Measurements from ENCODE around the gene YRDC.
"Not testable (repeated sequence)": the region's sequence is repeated elsewhere in the genome, so short reads cannot be mapped to it uniquely, and the experiment has no call there.

YRDC gene

DNA sequence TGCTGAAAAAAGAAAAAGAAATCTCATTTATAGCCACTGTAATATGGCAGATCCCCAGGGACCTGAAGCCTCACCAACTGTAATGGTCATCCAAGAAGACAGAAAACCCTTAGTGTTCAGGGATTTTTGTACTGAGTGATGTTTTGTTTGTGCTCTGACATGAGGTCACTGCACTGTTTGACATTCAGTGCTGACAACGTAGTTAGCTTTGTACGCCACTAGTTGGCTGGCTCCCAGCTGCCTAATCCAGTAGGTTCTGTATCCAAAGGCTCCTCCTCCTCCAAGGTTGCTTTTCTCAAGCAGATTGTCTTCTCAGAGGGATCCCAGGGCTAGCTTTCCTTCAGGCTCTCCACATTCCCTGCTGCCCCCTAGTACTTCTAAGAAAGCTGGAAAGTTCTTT is 9.5 kb upstream of the YRDC start:
- DNase-seq: no peak

GRCh38 chr1:37814252-37814651 is 6.2 kb upstream of the YRDC start:
- DNase-seq: no peak

GRCh38 chr1:37813529-37814145 is 5.6 kb upstream of the YRDC start:
- DNase-seq: no peak

DNA sequence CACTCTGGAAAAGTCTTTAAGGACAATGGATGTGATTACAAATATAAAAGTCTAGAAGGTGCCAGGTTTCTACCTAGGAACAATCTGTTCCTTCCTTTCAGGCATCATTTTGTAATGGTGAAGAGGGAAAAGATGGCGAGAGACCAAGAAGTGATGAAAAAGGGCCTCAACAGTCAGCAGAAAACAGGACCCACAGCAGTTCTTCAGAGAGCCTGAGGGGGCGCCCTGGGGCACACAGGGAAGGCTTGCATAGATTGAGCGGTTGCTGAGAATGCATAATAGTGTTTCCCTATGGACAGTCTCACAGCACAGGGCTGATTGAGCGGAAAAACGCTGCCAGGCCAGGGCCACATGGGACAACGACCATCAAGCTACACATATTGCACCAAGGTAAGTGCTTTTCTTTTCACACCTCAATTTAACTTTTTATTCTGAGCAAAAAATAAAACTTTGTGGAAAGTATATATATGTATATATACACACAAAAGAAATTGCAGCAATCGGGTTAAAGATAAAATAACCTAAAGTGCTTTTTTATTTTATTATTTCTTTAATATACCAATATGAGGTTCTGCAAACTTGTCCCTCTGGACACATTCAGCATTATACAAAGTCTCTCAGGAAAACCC is 3.1 kb upstream of the YRDC start:
- peak; percentile 42 to 77 for DNase-seq

GRCh38 chr1:37809942-37810341 is 1.9 kb upstream of the YRDC start:
- DNase-seq: no peak

DNA sequence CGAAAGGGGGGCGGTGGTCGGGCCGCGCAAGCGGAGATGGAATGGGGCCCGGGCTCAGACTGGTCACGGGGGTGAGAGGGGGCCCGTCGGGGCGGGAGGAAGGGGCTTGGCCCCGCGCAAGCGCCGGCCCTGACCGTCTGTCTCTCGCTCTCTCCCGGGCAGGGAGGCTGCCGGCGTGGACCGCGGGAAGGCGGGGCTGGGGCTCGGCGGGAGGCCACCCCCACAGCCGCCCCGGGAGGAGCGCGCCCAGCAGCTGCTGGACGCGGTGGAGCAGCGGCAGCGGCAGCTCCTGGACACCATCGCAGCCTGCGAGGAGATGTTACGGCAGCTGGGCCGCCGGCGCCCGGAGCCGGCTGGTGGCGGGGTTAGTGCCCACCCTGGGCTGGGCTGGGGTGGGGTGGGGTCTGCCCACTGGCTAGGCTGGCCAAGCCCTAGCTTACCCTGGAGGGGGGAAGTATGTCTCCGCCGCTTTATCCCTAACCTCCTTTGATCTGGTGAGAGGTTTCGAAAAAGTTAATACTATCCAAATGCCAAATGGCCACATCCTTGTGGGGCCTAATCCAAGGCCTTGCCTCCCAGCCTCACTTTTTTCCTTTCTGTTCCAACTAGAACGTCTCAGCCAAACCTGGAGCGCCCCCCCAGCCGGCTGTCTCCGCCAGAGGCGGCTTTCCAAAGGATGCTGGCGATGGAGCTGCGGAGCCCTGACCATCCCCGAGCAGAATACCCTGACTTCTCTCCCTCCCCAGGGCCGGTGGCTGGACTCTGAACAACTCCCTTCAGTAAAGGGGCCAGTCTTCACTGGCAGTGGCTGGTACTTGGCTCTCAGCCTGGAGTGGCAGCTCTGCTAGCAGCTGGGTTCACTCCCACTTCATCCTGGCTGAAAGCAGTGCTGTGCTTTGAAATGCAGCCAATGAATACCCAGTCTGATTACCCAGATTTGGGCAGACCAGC is 636 bp upstream of the YRDC start:
- peak; percentile 88 to 93 for DNase-seq

DNA sequence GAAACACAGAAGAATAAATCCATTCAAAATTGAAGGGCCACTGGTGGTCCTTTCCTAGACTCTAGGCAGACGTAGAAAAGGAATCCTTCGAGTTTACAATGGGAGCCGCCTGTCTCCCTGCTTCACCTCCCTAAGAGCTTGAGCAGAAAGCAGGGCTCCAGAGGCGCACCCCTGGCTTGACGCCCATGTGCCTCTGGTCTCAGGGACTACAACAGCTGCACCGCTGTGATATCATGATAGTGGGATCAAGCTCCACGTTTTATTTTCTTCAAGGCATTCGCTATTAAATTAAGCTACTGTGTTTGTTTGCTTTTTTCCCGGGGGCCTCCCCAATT is 821 bp downstream of the YRDC start:
- no peak for DNase-seq

DNA sequence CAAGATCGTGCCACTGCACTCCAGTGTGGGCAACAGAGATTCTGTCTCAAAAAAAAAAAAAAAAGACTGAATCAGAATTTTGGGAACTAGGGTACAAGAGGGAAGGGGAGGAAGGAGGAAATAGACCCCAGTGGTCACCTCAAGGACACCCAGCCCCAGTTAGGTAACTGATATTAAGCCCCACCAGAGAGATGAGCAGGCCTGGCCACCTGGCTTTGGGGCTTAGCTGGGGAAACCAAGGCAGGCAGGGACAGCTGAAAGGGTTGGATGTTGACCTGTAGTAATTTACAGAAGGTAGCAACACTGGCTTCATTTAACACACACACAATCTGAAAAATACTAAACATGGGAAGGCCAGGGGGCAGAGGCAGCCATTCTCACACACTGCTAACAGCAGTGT is 5.6 kb downstream of the YRDC start:
- no peak for DNase-seq

DNA sequence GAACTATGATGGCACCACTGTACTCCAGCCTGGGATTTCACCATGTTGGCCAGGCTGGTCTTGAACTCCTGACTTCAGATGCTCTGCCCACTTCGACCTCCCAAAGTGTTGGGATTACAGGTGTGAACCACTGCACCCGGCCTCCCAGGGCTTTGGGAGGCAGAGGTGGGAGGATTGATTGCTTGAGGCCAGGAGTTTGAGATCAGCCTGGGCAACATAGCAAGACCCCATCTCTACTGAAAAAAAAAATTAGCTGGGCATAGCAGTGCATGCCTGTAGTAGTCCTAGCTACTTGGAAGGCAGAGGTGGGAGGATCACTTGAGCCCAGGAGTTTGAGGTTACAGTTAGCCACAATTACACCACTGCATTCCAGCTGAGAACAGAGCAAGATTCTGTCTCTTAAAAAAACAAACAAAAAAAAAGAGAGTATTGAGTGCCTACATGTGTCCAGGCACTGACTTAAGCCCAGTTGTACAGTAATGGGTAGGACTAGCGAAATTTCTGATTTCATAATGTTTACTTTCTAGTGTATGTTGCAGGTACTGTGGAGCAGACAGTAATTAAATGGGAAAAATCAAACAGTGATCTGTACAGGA is 10.2 kb downstream of the YRDC start:
- DNase-seq: no peak

- peak in 1 of 2 experiments; percentile 18 for DNase-seq
Measured at GRCh38 chr1:37795340-37796125, 12.5 kb downstream of the YRDC start.

- DNase-seq: peak in 1 of 2 experiments; percentile 20
Measured at GRCh38 chr1:37794372-37795339, 13.4 kb downstream of the YRDC start.

DNA sequence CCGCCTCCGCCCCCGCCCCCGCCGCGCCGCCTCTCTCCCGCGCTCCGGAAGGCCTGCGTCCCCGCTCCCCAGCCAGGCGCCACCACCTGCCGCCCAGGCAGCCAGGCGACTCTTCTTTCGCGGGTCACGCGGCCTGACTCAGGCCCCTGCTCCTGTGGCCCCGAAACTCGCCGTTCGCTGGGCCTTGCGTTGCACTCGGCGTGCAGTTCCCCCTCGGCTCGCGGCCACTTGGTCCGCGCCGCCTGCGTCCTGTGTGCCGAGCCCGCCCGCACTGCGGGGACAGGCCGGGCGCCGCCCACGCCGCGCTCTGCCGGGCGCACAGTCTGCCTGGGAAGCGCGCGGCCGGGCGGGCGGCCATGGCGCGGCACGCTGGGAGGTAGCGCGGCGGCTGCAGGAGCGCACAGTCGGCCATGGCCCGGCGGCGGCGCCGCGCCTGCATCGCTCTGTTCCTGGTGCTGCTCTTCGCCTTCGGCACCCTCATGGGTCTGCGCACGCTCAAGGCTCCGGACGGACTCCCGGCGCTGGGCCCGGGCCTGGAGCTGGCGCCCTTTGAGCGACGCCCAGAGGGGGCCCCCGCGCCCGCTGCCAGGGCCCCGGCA is 14.1 kb downstream of the YRDC start, which contains the start of gene MANEAL:
TSS of gene MANEAL (plus strand) at position 75 of the 599 bp plus-strand sequence. CDS start at position 411, 336 bp downstream.
- peak in 1 of 2 experiments; percentile 72 for DNase-seq

GRCh38 chr1:37792943-37793686 is 14.9 kb downstream of the YRDC start:
- DNase-seq: no peak

DNA sequence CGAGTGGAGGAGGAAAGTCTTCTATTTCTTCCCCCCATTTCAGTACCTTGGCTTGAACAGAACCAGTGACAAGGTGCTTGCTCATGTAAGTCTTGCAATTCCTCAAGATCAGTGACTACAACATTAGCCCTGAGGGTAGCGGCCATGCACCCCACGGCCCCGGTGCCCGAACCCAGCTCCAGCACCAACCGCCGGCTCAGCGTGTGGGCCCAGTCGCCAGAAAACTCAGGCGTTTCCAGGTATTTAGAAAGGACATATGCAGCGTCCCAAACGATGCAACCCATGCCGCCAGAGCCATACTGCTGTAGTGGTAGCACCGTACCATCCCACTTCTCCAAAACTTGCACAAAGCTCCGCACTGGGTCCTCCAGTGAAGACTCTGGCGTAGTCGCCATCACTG is 25.5 kb downstream of the YRDC start:
- DNase-seq: no peak

DNA sequence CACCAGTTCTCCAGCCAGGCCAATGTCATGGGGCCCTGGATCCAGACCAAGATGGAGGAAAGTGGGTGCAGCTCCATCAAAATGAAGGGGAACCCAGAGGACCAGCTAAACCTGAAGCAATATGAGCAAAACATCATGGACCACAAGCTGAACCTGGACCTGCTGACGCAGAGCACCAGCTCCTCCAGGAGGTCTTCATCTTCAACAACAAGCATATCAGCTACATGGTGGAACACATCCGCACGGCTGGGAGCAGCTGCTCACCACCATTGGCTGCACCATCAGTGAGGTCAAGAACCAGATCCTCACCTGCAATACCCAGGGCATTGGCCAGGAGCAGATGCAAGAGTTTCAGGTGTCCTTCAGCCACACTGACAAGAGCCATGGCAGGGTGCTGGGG is 29.4 kb downstream of the YRDC start:
- DNase-seq: no peak

- no peak for DNase-seq
Measured at GRCh38 chr1:37776946-37777516, 31.0 kb downstream of the YRDC start.

GRCh38 chr1:37771440-37771839 is 36.6 kb downstream of the YRDC start:
- DNase-seq: not testable (repeated sequence)

DNA sequence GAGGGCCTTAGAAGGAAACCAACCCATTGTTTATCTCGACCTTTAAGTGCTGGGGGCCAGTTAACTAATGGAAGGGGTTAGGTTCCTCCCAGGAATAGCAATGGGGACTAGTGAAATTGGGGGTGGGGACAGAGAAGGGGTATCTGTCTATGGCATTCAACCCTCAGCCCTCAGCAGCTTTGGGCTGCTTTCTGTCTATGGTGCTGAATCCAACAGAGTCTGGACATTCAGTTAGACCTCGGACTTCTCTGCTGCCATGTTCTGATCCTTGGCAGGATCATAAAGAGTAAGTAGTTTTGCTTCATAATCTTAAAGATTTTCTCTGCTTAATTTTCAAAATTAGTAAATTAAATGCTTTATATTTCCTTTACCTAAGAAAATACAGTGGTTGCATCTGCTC is 40.5 kb downstream of the YRDC start:
- DNase-seq: no peak

DNA sequence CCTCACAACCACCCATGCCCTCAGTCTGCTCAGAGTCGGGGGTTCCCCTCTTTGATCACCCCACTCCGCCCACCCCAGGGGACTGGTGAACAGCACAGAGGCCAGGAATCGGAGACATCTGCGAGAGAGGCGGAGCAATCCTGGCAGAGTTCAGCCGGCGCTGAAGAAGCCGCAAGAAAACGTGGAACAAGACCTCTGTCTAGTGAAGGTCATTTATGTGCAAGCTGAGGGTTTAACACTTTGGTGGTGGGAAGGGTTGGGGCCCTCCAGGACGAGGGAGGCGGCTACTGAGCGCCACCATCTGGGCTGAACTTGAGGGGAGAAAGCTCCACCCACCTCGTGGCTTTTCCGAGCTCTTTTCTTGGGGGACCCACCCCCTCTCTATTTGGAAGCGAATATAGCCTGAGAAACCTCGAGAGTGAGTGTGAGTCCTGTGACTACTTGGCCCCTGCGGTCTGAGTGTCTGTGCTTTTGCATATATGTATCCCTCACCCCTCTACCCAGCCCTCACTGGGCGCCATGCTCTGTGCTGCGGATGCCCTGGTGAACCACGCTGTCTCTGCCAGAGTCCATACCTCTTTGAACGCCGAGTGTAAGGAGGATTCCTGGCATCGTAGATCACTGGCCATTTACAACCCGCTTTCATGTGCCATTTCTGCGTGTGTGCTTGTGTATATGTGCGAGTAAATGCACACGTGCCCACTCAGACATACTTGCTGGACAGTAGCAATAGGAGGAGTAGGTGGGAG is 41.9 kb downstream of the YRDC start:
- DNase-seq: peak in 1 of 2 experiments; percentile 46
